Suprapubic skin (tissue), 4 donors: ENCODE measurements around the gene SMAD7.

ENCODE experiments used
- EP300 ChIP-seq: sonication (generic); formaldehyde crosslinking; IDR thresholded peaks from one replicate; pipeline ENCODE4 v1.6.1; 2017; ENCODE audit warnings: antibody characterized with exemption
- POLR2A ChIP-seq, 2 donors: fragments of 450-650 bp; IDR thresholded peaks; one replicate each; pipeline ENCODE4 v1.6.1; 2017; ENCODE audit warnings: antibody characterized with exemption in 2 of 2, mild to moderate bottlenecking in 2 of 2, moderate library complexity in 2 of 2
- POLR2AphosphoS5 ChIP-seq, 3 donors: sonication (generic); formaldehyde crosslinking; IDR thresholded peaks; one replicate each; pipeline ENCODE4 v1.6.1; 2017; ENCODE audit warnings: antibody characterized with exemption in 3 of 3
- TF ChIP-seq, protein P1 (sequence below), 2 donors: fragments of 200-600 bp in 1 of 2; fragments of 450-650 bp in 1 of 2; sonication (generic) in 1 of 2; IDR thresholded peaks; one replicate each; pipeline ENCODE4 v1.5.1; 2016 to 2019; ENCODE audit warnings: antibody characterized with exemption in 2 of 2, mild to moderate bottlenecking in 1 of 2, moderate library complexity in 1 of 2

DNA sequence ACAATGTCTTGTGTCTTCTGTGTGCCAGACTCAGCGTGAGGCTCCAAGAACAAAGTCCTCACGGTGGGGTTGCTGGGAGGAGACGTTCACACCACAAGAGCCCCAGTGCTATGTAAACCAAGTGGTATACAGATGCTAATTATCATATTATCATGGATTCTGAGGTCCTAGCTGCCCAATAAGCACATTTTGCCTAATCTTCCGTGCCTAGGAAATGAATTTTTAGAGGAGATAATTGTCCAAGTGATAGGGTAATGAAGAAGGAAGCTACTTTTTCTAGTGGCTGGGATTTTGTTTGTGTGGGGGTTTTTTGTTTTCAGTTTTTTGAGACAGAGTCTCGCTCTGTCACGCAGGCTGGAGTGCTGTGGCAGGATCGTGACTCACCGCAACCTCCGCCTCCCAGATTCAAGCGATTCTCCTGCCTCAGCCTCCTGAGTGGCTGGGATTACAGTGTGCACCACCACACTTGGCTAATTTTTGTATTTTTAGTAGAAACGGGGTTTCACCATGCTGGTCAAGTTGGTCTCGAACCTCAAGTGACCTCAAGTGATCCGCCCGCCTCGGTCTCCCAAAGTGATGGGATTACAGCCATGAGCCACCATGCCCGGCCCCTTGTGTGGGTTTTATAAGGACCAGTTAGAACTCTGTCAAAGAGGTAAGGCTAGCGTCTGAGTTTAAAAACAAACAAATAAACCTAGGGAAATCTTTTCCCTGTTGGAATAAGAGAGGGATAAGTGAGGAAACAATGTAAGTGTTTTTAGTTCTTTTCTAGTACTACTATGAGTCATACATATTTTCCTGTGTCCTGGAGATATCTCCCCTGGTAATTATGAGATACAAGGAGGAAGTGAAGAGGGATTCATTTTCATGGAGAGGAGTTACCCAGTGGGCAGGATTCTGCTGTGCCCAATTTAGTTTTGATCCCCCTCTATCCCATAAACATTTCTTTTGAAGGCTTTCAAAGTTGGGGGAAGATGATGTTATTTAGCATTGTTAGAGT lies 9.5 kb upstream of the SMAD7 start:
- TF ChIP-seq, protein P1, sequence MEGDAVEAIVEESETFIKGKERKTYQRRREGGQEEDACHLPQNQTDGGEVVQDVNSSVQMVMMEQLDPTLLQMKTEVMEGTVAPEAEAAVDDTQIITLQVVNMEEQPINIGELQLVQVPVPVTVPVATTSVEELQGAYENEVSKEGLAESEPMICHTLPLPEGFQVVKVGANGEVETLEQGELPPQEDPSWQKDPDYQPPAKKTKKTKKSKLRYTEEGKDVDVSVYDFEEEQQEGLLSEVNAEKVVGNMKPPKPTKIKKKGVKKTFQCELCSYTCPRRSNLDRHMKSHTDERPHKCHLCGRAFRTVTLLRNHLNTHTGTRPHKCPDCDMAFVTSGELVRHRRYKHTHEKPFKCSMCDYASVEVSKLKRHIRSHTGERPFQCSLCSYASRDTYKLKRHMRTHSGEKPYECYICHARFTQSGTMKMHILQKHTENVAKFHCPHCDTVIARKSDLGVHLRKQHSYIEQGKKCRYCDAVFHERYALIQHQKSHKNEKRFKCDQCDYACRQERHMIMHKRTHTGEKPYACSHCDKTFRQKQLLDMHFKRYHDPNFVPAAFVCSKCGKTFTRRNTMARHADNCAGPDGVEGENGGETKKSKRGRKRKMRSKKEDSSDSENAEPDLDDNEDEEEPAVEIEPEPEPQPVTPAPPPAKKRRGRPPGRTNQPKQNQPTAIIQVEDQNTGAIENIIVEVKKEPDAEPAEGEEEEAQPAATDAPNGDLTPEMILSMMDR (IDR thresholded peaks at IDR 0.05): no peak
- no peak for TF ChIP-seq EP300
- no peak for TF ChIP-seq POLR2A (IDR thresholded peaks at IDR 0.05)
- TF ChIP-seq POLR2AphosphoS5 (IDR thresholded peaks at IDR 0.05): no peak
